Measurements from ENCODE around the gene TPRN.

The TPRN gene

DNA sequence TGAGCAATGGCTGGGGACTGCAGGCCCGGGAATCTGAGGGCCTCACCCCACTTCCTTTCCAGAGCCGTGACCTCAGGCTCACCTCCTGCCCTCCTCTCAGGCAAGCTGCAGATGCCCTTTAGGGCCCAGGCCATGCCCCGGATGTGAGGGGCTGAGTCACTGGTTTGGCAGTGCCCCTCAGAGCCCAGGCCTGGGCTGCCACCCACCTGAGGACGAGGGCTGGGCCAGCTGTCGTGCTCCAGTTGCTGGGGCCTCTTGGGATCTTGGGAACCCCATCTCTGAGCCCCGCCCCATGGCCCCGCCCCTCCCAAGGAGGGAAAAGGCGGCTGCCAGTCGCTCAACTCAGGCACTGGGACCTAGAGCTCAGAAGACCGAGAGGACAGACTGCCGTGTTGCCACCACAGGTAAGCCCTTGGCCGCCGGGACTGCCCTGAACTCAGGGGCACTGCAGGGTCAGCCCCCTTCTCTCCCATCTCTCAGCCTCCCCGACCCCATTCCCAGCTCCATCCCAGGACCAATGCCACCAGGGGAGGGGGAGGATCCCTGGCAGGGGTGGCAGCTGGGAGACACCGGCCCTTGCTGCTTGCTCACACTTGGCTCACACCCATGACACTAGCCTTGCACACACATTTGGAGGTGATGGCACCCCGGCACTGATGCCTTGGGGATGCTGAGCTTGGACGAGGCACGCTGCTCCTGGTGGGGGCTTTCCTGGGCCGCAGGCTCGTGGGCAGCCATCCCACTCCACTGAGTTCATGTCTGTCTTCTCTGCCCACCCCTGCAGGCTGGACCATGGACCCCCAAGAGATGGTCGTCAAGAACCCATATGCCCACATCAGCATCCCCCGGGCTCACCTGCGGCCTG is 24.5 kb upstream of the TPRN start, which contains the start of gene CYSRT1:
CYSRT1 (plus strand) TSS at position 345 of the 865 bp plus-strand sequence; CDS start at position 793, 448 bp downstream.
- no peak for DNase-seq (ENCODE audit: low spot score)

DNA sequence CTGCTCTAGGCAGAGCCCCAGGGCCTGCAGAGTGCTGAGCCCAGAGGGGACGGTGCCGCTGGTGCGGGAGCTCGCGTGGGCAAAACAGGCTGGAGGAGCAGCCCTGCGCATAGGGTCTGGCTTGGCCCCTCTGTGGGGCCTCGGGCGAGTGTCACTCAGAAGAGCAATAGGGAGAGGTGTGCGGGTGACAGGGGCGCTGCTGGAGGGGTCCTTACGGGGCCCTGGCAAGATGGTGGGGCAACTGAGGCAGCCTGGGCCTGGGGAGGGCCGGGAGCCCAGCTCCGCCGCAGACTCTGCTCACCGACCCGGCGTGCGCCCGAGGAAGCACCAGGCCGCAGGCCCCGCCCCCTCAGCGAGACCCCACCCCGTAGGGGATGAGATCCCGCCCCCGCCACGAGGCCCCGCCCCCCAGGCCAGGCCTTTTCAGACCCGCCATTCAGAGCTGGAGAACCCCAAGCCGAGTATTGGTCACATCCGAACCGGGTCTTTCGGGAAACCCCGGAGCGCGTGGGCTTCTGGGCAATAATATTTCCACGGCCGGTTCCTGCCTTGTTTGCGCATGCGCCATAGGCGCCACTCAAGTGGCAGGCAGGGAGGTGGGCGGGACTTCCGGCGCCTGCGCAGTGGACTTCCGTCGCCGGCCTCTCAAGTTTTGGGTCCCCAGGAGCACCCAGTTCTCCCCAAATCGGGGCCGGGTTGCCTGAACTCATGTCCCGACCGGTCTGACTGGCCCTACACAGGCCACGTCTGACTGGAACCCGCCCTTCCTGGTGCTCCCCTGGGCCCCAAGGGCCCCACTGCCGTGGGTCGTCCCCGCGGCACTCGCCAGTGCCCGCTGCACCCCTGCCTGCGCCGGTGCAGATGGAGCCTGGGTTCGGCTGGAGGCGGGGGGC is 22.8 kb upstream of the TPRN start:
- peak; percentile 97 for DNase-seq (ENCODE audit: low spot score)

DNA sequence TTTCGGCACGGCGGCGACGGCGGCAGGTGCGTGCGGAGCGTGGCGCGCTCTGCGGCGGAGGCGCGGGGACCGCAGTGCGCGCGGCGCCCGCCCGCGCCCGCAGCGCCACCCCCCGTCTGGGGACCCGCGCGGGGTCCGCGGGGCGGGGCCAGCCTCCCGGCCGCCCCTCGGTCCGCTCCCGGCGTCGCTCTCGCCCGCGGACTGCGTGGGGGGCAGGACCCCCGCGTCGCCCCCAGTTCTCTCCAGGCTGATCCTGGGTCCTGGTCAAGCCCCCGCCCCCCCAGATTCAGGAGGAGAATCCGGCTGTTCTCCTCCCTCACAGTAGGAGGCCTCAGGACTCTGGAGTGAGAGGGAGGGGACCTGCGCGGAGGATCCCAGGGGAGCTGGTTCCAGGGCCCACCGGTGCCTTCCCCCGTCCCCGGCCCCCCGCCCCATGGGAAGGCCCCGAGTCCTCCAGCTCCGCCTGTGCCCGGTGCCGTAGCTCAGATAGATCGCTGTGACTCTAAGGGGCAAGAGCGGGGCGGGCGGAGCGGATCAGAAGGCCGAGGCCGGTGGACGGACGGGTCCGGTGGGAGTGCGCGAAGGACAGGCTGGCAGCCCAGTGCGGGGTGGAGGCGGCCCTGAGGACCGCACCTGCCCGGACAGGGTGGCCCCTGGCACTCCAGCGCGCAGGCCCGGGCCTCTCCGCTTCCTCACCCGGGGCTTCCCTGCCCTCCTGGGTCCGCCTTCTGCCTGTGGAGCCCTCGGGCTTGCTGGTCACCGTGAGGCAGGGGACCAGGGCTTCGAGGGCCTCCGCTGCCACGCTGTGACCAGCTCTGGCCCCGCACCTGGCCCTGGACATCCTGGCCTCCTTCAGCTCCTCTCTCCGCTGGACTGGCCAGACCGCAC is 21.9 kb upstream of the TPRN start, which contains the start of gene RNF208:
RNF208 (minus strand) TSS at position 51 of the 888 bp plus-strand sequence. CDS start 1,028 bp downstream, outside the sequence.
- no peak for DNase-seq (ENCODE audit: low spot score)

DNA sequence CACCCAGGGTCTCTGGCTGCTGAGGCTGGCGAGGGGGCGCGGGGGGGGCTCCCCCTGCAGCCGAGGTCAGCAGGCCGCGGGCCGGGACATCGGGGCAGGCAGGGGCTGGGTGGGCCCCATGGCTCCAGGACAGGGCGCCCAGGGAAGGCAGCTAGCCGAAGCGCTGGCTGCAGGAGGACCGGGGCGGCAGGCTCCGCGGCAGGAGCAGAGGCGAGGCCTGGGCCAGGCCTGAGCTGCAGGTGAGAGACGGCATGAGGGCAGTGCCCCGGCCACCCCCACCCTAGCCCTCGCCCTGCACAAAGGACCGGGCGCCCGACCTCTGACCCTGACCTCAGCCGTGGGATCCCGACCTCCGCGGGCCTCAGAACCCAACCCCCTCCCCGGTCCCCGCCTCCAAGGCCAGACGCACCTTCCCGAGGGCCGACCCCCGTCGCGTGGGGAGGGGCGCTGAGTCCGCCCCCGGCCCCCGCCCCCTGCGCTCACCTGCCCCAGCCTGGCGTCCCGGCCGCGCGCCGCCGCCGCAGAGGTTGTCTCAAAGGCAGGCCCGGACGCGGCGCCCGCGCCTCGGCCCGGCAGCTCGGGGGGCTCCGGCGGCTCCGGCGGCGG is 21.1 kb upstream of the TPRN start:
- no peak for DNase-seq (ENCODE audit: low spot score)

DNA sequence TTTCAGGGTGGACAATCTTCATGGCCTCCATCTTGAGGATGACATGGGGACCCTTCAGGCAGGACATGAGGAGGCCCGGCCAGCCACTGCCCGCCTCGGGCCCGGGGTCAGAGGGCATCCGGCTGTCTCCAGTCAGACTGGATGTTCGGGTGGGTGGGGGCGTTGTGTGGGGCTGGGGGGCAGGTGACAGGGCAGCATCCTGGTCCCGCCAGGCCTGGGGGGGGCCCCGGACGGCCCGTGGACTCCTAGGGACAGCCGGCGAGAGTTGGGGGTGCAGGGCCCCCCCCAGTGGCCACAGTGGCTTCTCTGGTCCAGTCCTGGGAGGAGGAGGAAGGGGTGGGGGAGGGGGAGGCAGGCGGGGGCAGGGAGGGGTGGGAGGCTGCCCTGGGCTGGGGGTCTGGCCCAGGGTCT is 20.6 kb upstream of the TPRN start:
- no peak for DNase-seq (ENCODE audit: low spot score)

DNA sequence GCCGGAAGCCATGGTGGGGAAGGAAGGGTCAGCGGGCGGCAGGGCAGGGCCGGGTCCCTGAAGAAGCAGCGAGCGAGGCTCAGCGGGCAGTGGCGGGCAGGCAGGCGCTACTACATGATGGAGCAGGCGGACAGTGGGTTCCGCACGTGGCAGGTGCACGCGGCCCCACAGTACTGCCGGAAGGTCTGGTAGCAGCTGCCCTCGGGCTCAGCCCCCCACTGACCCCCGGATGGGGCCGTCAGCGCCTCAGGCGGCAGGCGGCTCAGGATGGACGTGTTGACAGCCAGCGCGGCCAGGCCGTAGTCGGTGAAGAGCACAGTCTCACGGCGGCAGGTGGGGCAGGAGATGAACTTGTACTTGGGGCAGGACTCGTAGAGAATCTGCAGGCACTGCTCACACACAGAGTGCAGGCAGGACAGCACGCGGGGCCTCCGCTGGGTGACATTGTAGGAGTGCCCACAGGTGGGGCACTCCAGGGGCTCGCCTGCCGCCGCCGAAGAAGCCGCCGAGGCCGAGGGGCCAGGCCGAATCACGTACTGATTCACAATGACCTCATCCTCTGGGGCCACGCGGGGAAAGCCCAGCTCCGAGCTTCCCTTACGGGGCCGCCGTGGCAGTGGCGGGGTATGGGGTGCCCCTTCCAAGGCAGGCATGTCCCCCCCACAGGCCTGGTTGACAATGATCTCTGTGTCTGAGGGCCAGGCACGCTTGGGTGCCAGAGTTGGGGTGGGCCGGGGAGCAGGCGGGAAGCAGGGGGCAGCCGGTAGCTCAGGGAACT is 20.0 kb upstream of the TPRN start:
- no peak for DNase-seq (ENCODE audit: low spot score)

DNA sequence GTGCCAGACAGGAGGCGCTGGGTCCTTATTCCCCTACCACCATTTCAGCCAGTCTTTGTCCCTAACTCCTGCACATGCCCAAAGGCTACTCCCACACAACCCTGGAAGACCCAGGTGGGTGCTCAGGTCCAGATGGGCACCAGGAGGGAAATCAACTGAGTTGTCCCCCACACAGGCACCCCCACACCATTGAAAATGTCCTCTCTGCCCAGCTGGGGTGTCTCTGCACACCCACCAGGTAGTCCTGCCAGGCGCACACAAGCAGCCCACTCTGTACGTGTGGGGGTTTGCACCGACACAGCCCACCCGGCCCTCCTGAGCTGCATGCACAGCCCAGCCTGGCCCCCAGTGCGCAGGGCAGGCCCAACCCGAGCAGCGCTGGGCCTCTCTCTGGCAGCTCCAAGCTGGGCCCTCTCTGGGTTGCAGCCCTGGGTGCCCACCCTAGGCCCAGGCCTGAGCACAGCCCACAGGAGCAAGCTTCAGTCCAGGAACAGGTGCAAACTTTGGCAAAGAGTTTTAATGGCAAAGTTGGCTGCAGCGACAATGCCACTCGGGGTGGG is 19.3 kb upstream of the TPRN start:
- no peak for DNase-seq (ENCODE audit: low spot score)

DNA sequence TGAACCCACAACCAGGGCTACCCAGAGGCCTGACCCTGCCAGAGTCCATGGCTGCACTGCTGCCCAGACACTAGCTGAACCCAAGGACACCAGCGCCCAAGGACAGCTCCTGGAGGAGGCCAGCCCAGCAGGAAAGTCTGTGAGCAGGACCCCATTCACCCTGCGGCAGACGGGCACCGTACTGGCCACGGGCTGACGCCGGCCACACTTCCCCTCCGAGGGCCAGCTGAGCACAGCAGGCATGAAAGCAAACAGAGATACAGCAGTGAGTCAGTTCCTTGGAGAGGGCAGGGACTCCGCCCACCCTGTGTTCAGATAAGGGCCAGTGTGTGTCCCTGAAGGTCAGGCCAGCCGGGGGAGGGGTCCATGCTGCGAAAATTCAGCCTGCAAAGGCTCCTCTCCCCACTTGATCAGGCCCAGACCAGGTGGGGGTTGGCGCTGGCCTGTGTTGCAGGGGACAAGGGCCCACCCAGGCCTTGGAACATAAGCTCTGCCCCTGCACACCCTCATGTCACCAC is 18.3 kb upstream of the TPRN start:
- DNase-seq (ENCODE audit: low spot score), result no peak

DNA sequence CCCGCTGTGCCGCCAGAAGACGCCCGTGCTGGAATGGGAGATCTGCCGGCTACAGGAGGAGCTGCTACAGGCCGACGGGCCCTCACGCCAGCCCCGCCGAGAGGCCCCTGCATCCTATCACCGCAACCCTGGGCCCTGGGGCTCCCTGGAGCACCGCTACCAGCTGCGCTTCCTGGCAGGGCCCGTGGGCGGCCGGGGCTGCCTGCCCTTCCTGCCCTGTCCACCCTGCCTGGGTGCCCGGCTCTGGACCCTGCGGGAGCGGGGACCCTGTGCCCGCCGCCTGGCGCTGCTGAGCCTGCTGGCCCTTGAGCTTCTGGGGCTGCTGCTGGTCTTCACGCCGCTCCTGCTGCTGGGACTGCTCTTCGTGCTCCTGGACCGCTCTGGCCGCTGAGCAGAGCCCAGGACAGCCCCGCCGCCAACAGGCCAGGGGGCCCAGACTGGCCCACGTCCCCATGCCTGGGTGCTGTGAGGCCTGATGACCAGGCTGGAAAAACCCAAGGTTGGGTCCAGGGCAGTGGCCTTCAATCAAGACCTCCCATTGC is 17.7 kb upstream of the TPRN start:
- no peak for DNase-seq (ENCODE audit: low spot score)

DNA sequence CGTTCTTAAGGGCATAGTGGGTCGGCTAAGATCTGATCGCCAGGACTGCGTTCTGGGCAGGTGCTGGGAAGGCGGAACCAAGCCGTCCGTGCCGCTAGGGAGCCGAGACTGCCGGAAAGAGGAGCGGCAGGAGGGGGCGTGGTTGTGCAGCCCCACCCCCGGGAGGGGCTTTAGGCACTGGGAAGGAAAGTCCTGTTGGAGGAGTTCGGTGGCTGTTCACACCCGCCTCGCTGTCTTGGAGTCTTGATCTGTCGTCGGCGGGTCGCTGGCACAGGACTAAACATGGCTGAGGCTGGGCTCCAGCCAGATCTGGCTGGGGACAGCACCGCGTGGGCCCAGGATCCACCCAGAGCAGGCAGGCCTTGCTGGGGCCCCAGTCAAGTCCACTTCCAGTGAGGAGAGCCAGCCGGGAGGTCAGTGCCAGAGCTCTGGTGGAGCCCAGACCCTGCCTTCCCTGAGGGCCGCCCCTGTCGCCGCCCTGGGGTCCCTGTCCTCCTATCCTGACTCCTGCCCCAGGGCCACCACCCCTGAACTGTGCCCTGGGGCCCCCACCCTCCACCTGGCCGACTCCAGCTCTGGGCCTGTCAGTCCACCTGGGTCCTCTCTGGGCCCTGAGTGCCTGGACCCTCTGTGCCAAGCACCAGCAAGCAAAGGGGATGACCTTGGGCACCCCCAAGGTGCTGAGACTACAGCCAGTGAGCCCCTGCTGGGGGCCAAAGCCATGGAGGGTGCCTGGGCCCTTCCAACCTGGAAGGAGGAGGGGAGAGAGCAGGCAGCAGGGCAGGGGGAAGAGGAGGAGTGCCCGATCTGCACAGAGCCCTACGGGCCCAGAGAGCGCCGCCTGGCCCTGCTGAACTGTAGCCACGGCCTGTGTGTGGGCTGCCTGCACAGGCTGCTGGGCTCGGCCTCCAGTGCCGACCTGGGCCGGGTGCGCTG is 17.0 kb upstream of the TPRN start:
- DNase-seq (ENCODE audit: low spot score), result no peak

DNA sequence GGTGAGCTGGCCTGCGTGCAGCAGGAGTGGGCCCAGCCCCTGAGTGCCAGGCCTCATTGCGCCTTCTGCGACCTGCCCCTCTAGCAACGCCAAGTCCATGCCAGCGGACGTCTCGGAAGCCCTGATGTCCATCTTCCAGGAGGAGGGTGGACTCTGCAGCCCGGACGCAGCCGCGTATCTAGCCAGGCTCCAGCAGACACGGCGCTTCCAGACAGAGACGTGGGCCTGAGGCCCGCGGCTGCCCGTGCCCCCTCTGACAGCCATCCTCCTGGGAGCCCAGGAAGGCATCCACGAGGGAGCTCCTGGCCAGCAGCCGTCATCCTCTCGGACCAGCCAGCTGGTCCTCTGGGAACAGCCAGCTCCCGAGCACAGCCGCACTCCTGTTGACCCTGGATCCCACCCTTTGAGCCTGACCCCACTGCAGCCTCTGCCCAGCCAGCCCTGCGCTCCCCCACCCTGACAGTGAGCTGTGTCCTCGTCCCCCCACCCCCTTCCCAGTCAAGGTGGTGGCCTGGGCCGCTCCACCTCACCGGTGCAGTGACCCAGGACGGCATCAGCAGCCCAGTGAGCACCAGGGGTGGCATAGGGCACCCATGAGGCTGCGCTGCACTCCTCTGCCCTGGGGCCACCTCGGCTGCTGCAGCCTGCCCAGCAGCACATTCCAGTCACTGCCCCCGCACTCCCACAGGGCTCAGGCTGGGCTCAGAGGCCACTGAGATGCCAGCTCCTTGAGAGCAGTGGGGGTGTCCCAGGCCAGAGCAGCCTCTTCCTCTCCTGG is 15.8 kb upstream of the TPRN start:
- DNase-seq (ENCODE audit: low spot score), result no peak

DNA sequence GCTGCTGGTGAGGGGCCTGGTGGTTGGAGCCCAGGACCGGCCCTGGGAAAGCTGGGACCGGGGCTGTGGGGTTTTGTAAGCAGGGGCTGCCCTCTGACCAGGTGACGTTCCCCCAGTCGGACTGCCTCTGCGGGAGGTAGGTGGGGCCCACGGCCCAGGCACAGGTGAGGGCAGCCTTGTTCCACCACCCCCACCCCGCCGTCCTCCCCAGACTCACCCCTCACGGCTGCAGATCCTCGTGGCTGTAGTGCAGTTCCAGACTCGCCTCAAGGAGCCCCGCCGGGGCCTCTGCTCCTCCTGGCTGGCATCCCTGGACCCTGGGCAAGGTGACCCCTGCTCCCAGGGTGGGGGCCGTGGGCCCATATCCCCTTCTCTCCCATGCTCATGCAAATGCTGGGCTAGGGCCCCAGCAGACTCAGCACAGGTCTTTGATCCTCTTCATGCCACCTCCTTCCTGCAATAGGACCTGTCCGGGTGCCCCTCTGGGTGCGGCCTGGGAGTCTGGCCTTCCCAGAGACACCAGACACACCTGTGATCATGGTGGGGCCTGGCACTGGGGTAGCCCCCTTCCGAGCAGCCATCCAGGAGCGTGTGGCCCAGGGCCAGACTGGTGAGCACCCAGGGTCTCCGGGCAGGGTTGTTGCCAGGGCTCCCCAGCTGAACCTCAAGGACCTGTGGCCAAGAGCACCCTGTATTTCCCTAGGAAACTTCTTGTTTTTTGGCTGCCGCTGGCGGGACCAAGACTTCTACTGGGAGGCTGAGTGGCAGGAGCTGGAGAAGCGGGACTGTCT is 14.8 kb upstream of the TPRN start:
- DNase-seq (ENCODE audit: low spot score), result no peak

DNA sequence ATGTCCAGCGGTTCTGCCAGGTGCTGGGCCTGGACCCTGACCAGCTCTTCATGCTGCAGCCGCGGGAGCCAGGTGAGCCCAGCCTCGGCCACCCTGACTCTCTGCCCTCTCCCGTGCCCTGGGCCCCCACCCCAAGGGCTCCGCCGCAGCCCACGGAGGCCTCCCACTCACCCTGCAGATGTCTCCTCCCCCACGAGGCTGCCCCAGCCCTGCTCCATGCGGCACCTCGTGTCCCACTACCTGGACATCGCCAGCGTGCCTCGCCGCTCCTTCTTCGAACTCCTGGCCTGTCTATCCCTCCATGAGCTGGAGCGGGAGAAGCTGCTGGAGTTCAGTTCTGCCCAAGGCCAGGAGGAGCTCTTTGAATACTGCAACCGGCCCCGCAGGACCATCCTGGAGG is 14.1 kb upstream of the TPRN start:
- DNase-seq (ENCODE audit: low spot score), result no peak

DNA sequence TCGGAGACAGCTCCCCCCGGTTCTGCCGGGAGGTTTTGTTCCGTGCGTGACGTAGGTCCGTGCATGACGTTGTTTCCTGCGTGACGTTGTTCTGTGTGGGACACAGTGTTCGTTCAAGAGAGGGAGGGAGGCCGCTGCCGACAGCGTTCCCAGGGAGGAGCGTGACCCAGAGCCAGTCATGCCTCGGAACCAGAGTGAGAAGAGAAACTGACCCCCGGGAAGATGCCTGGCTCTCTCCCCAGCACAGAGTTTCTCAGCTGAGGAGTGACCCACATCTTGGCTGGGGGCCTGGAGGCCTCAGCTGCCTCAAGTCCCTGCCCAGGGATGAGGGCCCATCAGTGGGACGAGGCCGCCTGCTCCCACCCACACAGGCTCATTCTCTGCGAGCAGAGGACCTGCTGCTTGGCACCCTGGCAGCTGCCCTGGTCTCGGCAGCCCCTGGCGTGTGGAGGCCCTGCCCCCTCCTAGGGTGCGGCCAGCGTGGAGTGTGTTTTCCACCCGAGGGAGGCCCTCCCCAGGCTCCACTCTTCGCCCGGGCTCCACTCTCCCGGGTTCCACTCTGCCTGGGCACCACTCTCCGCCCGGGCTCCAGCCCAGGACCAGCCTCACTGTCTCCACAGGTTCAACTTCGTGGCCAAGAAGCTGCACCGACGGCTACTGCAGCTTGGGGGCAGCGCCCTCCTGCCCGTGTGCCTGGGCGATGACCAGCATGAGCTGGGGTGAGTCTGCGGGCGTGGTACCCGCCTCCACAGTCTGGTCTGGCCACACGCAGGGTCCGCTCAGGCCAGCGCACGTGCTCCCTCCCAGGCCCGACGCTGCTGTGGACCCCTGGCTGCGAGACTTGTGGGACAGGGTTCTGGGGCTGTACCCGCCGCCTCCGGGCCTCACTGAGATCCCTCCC is 12.9 kb upstream of the TPRN start:
- no peak for DNase-seq (ENCODE audit: low spot score)

DNA sequence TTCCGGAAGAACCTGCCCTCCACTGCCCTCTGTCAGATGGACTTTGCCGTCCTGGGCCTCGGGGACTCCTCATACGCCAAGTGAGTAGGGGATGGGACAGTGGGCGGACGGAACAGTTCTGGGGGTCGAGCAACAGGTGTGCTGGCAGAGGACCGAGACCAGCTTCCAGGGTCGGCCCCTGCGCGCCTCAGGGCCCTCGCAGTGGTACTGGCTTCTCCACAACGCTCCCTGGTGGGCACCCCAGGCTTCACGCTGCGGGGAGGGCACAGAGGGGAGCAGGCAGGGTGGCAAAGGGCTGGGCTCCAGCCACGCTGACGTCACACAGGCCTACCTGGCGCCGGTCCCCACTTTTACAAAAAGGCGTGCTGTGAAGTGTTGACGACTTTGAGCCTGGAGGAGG is 12.0 kb upstream of the TPRN start:
- DNase-seq (ENCODE audit: low spot score), result no peak

DNA sequence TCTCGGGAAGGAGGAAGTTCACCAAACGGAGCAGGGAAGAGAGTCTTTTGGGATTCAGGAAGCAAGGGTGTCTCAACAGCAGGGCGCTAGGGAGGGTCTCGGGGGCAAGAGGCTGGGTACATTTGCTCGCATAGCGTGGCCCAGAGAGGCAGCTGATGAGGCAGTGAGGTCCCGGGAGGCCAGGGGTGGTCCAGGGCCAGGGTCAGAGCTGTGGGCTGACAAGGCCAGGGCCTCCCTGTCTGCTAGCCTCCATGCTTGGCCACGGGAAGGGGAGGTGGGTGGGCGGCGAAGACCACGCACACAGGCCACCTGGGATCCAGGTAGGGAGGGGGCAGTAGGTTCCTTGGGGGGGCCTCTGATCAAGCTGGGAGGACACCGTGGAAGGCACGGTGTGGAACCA is 11.0 kb upstream of the TPRN start:
- DNase-seq (ENCODE audit: low spot score), result no peak

All from germinal center (tissue), 1 donor.